ENCODE measurements around the gene CAMSAP3. TPM values are rescaled to one million over a fixed set of nuclear protein-coding genes. Genes with fewer than 3 reads are reported as not detected.

The CAMSAP3 gene
- total RNA-seq, 1 donor from 2014 or later = 26.5 TPM

- H3K27ac Mint-ChIP-seq = no peak overlapping the region
- TF ChIP-seq, protein P1, sequence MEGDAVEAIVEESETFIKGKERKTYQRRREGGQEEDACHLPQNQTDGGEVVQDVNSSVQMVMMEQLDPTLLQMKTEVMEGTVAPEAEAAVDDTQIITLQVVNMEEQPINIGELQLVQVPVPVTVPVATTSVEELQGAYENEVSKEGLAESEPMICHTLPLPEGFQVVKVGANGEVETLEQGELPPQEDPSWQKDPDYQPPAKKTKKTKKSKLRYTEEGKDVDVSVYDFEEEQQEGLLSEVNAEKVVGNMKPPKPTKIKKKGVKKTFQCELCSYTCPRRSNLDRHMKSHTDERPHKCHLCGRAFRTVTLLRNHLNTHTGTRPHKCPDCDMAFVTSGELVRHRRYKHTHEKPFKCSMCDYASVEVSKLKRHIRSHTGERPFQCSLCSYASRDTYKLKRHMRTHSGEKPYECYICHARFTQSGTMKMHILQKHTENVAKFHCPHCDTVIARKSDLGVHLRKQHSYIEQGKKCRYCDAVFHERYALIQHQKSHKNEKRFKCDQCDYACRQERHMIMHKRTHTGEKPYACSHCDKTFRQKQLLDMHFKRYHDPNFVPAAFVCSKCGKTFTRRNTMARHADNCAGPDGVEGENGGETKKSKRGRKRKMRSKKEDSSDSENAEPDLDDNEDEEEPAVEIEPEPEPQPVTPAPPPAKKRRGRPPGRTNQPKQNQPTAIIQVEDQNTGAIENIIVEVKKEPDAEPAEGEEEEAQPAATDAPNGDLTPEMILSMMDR (IDR thresholded peaks at IDR 0.05; ENCODE audit: unreplicated experiment) = no peak
- H3K9me3 Mint-ChIP-seq = no peaks in the 10 kb centered on the region
- H3K4me3 Mint-ChIP-seq = no peak overlapping the region
- DNase-seq (ENCODE audit: low spot score in 2 of 2, unreplicated experiment in 2 of 2) = no peak
- H3K4me1 Mint-ChIP-seq = peaks cover 11% of the 10 kb centered on the region
- peaks cover 12% of the 10 kb centered on the region for H3K27me3 Mint-ChIP-seq (ENCODE audit: low read depth)
- H3K36me3 Mint-ChIP-seq = no peaks in the 10 kb centered on the region
Measured at GRCh38 chr19:7650148-7650547, 54.5 kb downstream of the CAMSAP3 start.

GRCh38 chr19:7652061-7652641 is 56.5 kb downstream of the CAMSAP3 start:
- Mint-ChIP-seq H3K9me3 (no peaks in the 10 kb centered on the region), H3K27ac (peak overlapping the region; percentile 53), H3K36me3 (no peaks in the 10 kb centered on the region), H3K4me3 (peak overlapping the region; percentile 60), H3K27me3 (ENCODE audit: low read depth) (peaks cover 19% of the 10 kb centered on the region), H3K4me1 (peaks cover 11% of the 10 kb centered on the region)
- TF ChIP-seq, protein P1 (IDR thresholded peaks at IDR 0.05; ENCODE audit: unreplicated experiment) = peak; percentile 100
- peak; percentile 74 to 96 for DNase-seq (ENCODE audit: low spot score in 2 of 2, unreplicated experiment in 2 of 2)

DNA sequence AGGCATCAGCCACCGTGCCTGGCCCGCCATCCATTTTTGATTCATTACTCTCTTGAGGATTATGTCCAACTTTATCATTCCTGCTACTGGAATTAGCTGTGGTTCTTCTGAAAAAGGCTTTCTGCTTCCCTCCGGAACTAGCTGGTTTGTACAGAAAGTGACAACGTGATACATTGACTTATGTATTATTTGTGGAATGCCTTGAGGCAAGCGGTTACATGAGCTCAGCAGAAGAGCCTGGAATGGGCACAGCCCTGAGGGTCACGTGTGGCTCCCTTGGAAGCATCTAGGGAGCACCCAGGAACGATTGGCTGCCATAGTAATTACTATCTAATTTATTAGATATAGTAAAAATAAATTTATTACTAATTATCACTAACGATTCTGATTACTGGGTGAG is 58.7 kb downstream of the CAMSAP3 start:
- TF ChIP-seq, protein P1 (IDR thresholded peaks at IDR 0.05; ENCODE audit: unreplicated experiment) = no peak
- H3K27me3 Mint-ChIP-seq (ENCODE audit: low read depth) = peaks cover 30% of the 10 kb centered on the region
- H3K36me3 Mint-ChIP-seq = no peaks in the 10 kb centered on the region
- H3K27ac Mint-ChIP-seq = peak overlapping the region; percentile 71
- no peak overlapping the region for H3K4me3 Mint-ChIP-seq
- DNase-seq (ENCODE audit: low spot score in 2 of 2, unreplicated experiment in 2 of 2) = no peak
- H3K4me1 Mint-ChIP-seq = peaks cover 11% of the 10 kb centered on the region
- no peaks in the 10 kb centered on the region for H3K9me3 Mint-ChIP-seq

DNA sequence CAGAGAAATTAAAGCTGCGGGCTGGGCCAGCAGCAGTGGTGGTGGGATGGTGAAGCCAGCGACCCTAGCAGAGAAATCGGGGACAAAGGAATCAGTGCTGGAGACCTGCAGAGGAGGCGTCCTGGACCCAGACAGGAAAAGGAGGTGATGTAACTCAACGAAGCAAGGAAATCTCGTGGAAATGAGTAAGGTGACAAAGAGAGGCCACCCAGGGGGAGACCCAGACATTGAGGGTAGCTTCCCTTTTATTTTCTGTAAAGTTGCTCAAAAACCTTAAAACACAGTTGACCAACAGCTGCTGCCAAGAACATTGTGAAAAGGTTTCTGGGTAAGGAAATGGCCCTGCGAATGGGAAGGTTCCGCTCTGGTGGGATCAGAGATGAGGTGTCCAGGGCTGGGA is 59.9 kb downstream of the CAMSAP3 start:
- TF ChIP-seq, protein P1 (IDR thresholded peaks at IDR 0.05; ENCODE audit: unreplicated experiment) = no peak
- no peaks in the 10 kb centered on the region for H3K36me3 Mint-ChIP-seq
- H3K27ac Mint-ChIP-seq = no peak overlapping the region
- peaks cover 33% of the 10 kb centered on the region for H3K27me3 Mint-ChIP-seq (ENCODE audit: low read depth)
- H3K9me3 Mint-ChIP-seq = no peaks in the 10 kb centered on the region
- DNase-seq (ENCODE audit: low spot score in 2 of 2, unreplicated experiment in 2 of 2) = no peak
- H3K4me1 Mint-ChIP-seq = peaks cover 11% of the 10 kb centered on the region
- no peak overlapping the region for H3K4me3 Mint-ChIP-seq

DNA sequence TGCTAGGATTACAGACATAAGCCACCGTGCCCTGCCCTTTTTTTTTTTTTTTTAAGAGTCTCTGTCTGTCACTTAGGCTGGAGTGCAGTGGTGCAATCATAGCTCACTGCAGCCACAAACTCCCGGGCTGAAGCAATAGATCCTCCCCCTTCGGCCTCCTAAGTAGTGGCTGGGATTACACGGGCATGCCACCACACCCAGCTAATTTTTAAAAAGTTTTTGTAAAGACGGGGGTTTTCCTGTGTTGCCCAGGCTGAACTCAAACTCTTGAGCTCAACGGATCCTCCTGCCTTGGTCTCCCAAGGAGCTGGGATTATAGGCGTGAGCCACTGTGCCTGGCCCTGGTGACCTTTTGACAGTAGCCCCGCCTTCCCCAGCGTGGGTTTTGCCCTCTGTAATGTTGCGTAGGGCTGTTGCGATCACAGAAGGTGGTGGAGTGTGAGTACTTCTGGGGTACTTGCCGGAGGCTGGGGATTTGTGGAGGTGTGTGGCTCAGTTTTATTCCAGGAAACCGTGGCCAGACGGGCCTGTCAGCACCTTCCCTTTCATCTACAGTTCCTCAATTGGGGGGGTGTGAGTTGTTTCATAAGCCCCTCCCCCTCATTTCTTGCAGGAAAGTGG is 61.6 kb downstream of the CAMSAP3 start:
- H3K27me3 Mint-ChIP-seq (ENCODE audit: low read depth) = peaks cover 32% of the 10 kb centered on the region
- TF ChIP-seq, protein P1 (IDR thresholded peaks at IDR 0.05; ENCODE audit: unreplicated experiment) = no peak
- H3K9me3 Mint-ChIP-seq = no peaks in the 10 kb centered on the region
- no peaks in the 10 kb centered on the region for H3K36me3 Mint-ChIP-seq
- H3K4me1 Mint-ChIP-seq = peaks cover 9% of the 10 kb centered on the region
- no peak for DNase-seq (ENCODE audit: low spot score in 2 of 2, unreplicated experiment in 2 of 2)
- H3K27ac Mint-ChIP-seq = no peak overlapping the region
- H3K4me3 Mint-ChIP-seq = no peak overlapping the region

Measured in mesothelial cell of epicardium (in vitro differentiated cells).